ENCODE measurements around the gene YEATS2.
"Not testable (repeated sequence)": the region's sequence is repeated elsewhere in the genome, so short reads cannot be mapped to it uniquely, and the experiment has no call there.

The YEATS2 gene

DNA sequence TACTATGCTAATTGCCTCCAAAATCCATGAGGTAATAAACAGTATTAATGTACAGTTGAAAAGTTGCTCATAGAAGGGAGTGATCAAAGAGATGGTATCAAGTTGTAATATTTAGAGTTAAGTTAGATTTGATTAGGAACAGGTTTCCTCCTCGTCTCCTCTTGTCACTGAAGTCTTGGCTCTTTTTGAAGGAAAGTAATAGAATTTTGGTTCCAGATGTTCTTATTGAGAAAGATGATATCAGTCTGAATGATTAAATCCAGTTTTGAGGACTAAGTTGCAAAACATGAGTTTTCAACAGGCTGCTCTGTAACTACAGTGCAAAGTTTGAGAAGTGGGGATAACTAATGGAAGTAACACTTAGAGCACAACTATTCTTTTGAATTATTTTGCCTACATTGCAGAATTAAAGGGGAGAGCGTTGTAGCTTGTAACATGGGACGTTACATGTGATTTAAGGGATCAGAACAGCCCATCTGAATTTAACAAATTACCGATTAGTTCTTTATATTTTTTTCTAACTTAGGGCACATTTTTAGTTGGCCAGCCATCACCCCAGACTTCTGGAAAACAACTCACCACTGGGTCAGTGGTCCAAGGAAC, 79.5 kb downstream of the YEATS2 start:
- TF ChIP-seq, protein P1, sequence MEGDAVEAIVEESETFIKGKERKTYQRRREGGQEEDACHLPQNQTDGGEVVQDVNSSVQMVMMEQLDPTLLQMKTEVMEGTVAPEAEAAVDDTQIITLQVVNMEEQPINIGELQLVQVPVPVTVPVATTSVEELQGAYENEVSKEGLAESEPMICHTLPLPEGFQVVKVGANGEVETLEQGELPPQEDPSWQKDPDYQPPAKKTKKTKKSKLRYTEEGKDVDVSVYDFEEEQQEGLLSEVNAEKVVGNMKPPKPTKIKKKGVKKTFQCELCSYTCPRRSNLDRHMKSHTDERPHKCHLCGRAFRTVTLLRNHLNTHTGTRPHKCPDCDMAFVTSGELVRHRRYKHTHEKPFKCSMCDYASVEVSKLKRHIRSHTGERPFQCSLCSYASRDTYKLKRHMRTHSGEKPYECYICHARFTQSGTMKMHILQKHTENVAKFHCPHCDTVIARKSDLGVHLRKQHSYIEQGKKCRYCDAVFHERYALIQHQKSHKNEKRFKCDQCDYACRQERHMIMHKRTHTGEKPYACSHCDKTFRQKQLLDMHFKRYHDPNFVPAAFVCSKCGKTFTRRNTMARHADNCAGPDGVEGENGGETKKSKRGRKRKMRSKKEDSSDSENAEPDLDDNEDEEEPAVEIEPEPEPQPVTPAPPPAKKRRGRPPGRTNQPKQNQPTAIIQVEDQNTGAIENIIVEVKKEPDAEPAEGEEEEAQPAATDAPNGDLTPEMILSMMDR (IDR thresholded peaks at IDR 0.05; ENCODE audit: poor library complexity, severe bottlenecking): no peak
- DNase-seq (ENCODE audit: low spot score) (no peak), ATAC-seq (ENCODE audit: low read depth) (no peak)
- Histone ChIP-seq H3K9me3 (ENCODE audit: severe bottlenecking) (no peaks in the 10 kb centered on the region), H3K27me3 (ENCODE audit: insufficient read depth, poor library complexity, severe bottlenecking) (no peaks in the 10 kb centered on the region), H3K4me3 (ENCODE audit: severe bottlenecking) (no peak overlapping the region), H3K27ac (ENCODE audit: poor library complexity, severe bottlenecking) (no peak overlapping the region), H3K36me3 (ENCODE audit: low read depth) (peaks cover 97% of the 10 kb centered on the region), H3K4me1 (ENCODE audit: insufficient read depth, poor library complexity, severe bottlenecking) (no peaks in the 10 kb centered on the region)

DNA sequence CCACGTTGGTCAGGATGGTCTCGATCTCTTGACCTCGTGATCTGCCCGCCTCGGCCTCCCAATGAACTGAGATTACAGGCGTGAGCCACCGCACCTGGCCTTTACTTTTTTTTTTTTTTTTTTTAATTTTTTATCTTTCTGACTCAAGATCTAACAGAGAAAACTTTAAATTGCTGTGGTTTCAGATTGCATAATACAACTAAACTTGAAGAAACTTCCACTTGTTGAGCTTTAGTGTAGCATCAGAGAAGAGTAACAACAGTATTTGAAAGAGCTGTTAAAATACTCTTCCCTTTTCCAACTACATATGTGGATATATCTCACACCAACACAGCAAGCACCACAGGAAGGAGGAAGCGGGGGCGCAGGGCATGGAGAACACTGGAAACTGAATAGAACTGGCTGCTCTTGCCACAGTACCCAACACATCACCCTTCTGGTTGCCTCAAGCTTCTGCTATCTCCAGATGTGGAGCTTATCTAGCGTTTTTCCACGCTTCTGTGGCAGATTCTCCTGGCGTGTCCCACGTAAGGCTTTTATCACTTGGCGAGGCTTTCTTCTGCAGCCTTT, 82.4 kb downstream of the YEATS2 start:
- DNase-seq (ENCODE audit: low spot score) (no peak), ATAC-seq (ENCODE audit: low read depth) (no peak)
- Histone ChIP-seq H3K27me3 (ENCODE audit: insufficient read depth, poor library complexity, severe bottlenecking) (no peaks in the 10 kb centered on the region), H3K4me1 (ENCODE audit: insufficient read depth, poor library complexity, severe bottlenecking) (no peaks in the 10 kb centered on the region), H3K27ac (ENCODE audit: poor library complexity, severe bottlenecking) (no peak overlapping the region), H3K4me3 (ENCODE audit: severe bottlenecking) (no peak overlapping the region), H3K9me3 (ENCODE audit: severe bottlenecking) (no peaks in the 10 kb centered on the region), H3K36me3 (ENCODE audit: low read depth) (peaks cover 97% of the 10 kb centered on the region)
- TF ChIP-seq, protein P1 (IDR thresholded peaks at IDR 0.05; ENCODE audit: poor library complexity, severe bottlenecking): no peak

DNA sequence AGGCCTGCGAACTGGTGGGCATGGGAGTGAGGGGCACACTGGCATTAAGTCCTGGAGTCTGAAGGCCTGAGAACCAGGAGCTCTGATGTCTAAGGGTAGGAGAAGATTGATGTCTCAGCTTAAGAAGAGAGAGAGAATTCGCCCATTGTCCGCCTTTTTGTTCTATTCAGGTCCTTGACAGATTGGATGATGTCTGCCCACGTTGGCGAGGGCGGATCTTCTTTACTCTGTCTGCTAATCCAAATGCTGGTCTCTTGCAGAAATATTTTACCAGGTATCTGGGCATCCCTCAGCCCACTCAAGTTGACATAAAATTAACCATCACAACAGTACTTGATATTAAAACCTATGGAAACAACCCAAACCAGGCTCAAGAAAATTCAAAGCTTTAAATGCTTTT, 83.6 kb downstream of the YEATS2 start:
- H3K4me3 ChIP-seq (ENCODE audit: severe bottlenecking): no peak overlapping the region
- H3K9me3 ChIP-seq (ENCODE audit: severe bottlenecking): no peaks in the 10 kb centered on the region
- peaks cover 95% of the 10 kb centered on the region for H3K36me3 ChIP-seq (ENCODE audit: low read depth)
- no peak overlapping the region for H3K27ac ChIP-seq (ENCODE audit: poor library complexity, severe bottlenecking)
- ATAC-seq (ENCODE audit: low read depth): no peak
- no peak for DNase-seq (ENCODE audit: low spot score)
- no peaks in the 10 kb centered on the region for H3K27me3 ChIP-seq (ENCODE audit: insufficient read depth, poor library complexity, severe bottlenecking)
- TF ChIP-seq, protein P1 (IDR thresholded peaks at IDR 0.05; ENCODE audit: poor library complexity, severe bottlenecking): no peak
- H3K4me1 ChIP-seq (ENCODE audit: insufficient read depth, poor library complexity, severe bottlenecking): no peaks in the 10 kb centered on the region

DNA sequence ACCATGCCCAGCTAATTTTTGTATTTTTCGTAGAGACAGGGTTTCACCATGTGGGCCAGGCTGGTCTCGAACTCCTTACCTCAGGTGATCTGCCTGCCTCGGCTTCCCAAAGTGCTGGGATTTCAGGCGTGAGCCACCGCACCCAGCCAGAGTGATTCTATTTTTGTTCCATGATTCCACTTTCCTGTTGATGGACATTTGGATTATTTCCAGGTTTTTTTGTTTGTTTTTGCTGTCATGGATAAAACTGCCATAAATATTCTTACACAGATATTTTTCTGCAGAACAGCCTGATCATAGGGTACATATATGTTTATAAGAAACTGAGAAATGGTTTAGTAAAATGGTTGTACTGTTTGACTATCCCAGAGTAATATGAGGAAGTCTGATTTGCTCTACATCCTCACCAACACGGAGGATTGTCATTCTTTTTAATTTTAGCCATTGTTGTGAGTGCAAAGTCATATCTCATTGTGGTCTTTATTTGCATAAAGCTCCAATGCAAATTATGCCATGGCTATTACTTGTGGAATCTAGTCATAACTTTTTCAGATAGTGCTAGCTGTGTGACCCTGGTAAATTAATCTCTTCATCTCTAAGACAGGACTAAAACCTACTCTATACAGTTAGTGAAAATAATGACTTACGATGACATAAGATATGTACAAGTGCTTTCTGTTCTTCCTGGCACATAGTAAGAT, 85.1 kb downstream of the YEATS2 start:
- Histone ChIP-seq H3K27ac (ENCODE audit: poor library complexity, severe bottlenecking) (no peak overlapping the region), H3K36me3 (ENCODE audit: low read depth) (peaks cover 95% of the 10 kb centered on the region), H3K27me3 (ENCODE audit: insufficient read depth, poor library complexity, severe bottlenecking) (no peaks in the 10 kb centered on the region), H3K4me3 (ENCODE audit: severe bottlenecking) (no peak overlapping the region), H3K9me3 (ENCODE audit: severe bottlenecking) (no peaks in the 10 kb centered on the region), H3K4me1 (ENCODE audit: insufficient read depth, poor library complexity, severe bottlenecking) (no peaks in the 10 kb centered on the region)
- TF ChIP-seq, protein P1 (IDR thresholded peaks at IDR 0.05; ENCODE audit: poor library complexity, severe bottlenecking): no peak
- ATAC-seq (ENCODE audit: low read depth) (no peak), DNase-seq (ENCODE audit: low spot score) (no peak)

DNA sequence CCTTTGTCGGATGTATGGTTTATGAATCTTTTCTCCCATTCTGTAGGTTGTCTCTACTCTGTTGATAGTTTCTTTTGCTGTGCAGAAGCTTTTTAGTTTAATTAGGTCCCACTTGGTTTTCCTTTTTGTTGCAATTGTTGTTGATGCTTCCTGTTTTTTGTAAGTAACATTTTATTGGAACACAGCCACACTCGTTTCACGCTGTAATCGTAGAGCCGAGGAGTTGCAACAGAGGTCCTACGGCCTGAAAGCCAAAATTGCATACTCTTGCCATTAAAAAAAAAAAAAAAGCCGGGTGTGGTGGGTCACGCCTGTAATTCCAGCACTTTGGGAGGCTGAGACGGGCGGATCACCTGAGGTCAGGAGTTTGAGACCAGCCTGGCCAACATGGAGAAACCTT, 86.9 kb downstream of the YEATS2 start:
- ATAC-seq (ENCODE audit: low read depth); H3K27me3 ChIP-seq (ENCODE audit: insufficient read depth, poor library complexity, severe bottlenecking); H3K9me3 ChIP-seq (ENCODE audit: severe bottlenecking); H3K4me3 ChIP-seq (ENCODE audit: severe bottlenecking); H3K27ac ChIP-seq (ENCODE audit: poor library complexity, severe bottlenecking); H3K4me1 ChIP-seq (ENCODE audit: insufficient read depth, poor library complexity, severe bottlenecking); DNase-seq (ENCODE audit: low spot score): not testable (repeated sequence)
- H3K36me3 ChIP-seq (ENCODE audit: low read depth): peaks cover 93% of the 10 kb centered on the region

All from RWPE2 (cell line).